ENCODE measurements around the gene IGFN1.

Gene IGFN1

GRCh38 chr1:201240171-201240570 lies 49.5 kb downstream of the IGFN1 start:
- Mint-ChIP-seq H3K27me3 (ENCODE audit: low read depth) (no peaks in the 10 kb centered on the region), H3K4me3 (no peak overlapping the region), H3K27ac (no peak overlapping the region), H3K36me3 (ENCODE audit: low read depth) (no peaks in the 10 kb centered on the region), H3K9me3 (peaks cover 25% of the 10 kb centered on the region), H3K4me1 (no peaks in the 10 kb centered on the region)
- TF ChIP-seq CTCF (IDR thresholded peaks at IDR 0.05; ENCODE audit: unreplicated experiment in 3 of 3), result no peak

- no peaks in the 10 kb centered on the region for H3K4me1 Mint-ChIP-seq
- TF ChIP-seq CTCF (IDR thresholded peaks at IDR 0.05; ENCODE audit: unreplicated experiment in 3 of 3), result no peak
- no peak overlapping the region for H3K4me3 Mint-ChIP-seq
- H3K27me3 Mint-ChIP-seq (ENCODE audit: low read depth), result no peaks in the 10 kb centered on the region
- peaks cover 22% of the 10 kb centered on the region for H3K9me3 Mint-ChIP-seq
- H3K36me3 Mint-ChIP-seq (ENCODE audit: low read depth), result no peaks in the 10 kb centered on the region
- no peak overlapping the region for H3K27ac Mint-ChIP-seq
Measured at GRCh38 chr1:201241736-201242135, 51.1 kb downstream of the IGFN1 start.

GRCh38 chr1:201245082-201245481 lies 54.5 kb downstream of the IGFN1 start:
- no peaks in the 10 kb centered on the region for H3K4me1 Mint-ChIP-seq
- peaks cover 15% of the 10 kb centered on the region for H3K9me3 Mint-ChIP-seq
- TF ChIP-seq CTCF (IDR thresholded peaks at IDR 0.05; ENCODE audit: unreplicated experiment in 3 of 3), result no peak
- H3K4me3 Mint-ChIP-seq, result no peak overlapping the region
- no peaks in the 10 kb centered on the region for H3K36me3 Mint-ChIP-seq (ENCODE audit: low read depth)
- H3K27me3 Mint-ChIP-seq (ENCODE audit: low read depth), result peaks cover 1% of the 10 kb centered on the region
- no peak overlapping the region for H3K27ac Mint-ChIP-seq

- Mint-ChIP-seq H3K27ac (no peak overlapping the region), H3K4me3 (no peak overlapping the region), H3K9me3 (no peaks in the 10 kb centered on the region), H3K36me3 (ENCODE audit: low read depth) (no peaks in the 10 kb centered on the region), H3K4me1 (peaks cover 7% of the 10 kb centered on the region), H3K27me3 (ENCODE audit: low read depth) (peaks cover 4% of the 10 kb centered on the region)
- TF ChIP-seq CTCF (IDR thresholded peaks at IDR 0.05; ENCODE audit: unreplicated experiment in 3 of 3), result no peak
Measured at GRCh38 chr1:201248721-201249559, 58.3 kb downstream of the IGFN1 start.

GRCh38 chr1:201250326-201251011 lies 59.8 kb downstream of the IGFN1 start:
- no peak overlapping the region for H3K4me3 Mint-ChIP-seq
- no peak for TF ChIP-seq CTCF (IDR thresholded peaks at IDR 0.05; ENCODE audit: unreplicated experiment in 3 of 3)
- H3K36me3 Mint-ChIP-seq (ENCODE audit: low read depth), result no peaks in the 10 kb centered on the region
- H3K4me1 Mint-ChIP-seq, result peaks cover 7% of the 10 kb centered on the region
- peaks cover 4% of the 10 kb centered on the region for H3K27me3 Mint-ChIP-seq (ENCODE audit: low read depth)
- no peak overlapping the region for H3K27ac Mint-ChIP-seq
- no peaks in the 10 kb centered on the region for H3K9me3 Mint-ChIP-seq

Measured in nephron (organoid).